Kidney tubule cell (primary cell): ENCODE results near the gene SRPK1.
A peak's percentile ranks its signal among the peaks of the same experiment; 100 is the strongest.
"Not testable (repeated sequence)": the region's sequence is repeated elsewhere in the genome, so short reads cannot be mapped to it uniquely, and the experiment has no call there.

Source experiments
- DNase-seq: peaks from one replicate; pipeline ENCODE4 v3.0.0-alpha.2; 2018; ENCODE audit warnings: low spot score

The SRPK1 gene

DNA sequence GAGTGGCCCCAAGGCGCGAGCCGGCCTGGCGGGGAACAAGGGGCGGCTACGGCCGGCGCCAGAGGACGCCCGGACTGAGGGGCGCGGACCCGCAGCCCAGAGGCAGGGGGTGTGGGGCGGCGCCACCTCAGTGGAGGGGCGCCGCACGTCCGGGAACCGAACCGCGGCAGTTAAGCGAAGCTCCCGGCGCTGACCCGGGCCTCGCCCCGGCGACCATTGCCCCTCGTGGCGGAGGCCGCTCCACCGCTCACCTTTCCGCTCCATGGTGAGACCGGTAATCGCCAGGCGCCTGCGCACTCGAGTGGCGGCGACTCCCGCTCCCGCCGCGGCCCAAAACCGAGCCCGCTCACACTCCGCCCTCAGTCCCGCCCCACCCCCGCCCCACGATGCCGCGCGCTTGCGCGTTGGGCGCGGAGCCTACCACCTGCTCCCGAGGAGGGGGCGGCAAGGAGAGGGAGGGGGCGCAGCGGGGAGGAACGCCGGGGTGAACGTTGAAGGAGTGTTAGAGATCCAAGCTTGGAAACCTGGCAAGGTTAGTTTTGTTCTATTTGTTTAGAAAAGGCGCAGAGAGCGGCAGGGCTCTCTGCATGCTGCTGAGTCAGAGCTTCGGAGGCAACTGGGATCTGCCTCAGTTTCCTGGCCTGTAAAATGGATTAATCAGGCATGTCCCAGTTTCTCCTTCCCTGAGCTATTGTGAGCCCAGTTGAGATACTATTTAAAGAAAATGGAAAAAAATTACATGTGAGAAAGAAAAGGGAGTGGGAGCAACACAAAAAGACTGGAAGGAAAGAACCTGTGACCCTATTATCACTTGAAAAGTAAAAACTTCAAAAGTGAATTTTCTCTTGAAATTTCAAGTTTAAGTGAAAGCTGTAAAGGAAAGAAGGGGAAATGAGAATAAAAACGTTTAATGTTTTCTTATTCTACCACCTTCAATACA is at the start of gene SRPK1:
TSS of gene SRPK1 (minus strand) at position 306 of the 940 bp plus-strand sequence. CDS start at position 264, 42 bp downstream.
- DNase-seq = peak; percentile 88

DNA sequence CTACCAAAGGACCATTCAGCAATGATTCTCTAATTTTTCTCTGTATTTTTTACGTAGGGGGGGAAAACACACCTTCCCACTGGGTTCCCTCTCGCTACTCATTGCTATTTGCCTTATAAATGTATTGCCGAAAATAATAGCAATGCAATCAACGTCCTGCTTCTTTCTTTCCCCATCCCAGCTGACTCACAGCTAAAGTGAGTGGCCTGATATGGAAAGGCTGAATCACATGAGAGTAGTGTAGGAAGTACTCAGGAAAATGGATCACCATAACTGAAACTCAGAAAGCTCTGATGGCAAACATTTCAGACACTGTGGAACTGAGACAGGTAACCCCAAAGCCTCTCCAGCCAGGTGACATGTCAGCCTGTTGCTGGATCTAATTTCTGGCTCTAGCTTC is 49.3 kb upstream of the SRPK1 start:
- peak; percentile 73 for DNase-seq

DNA sequence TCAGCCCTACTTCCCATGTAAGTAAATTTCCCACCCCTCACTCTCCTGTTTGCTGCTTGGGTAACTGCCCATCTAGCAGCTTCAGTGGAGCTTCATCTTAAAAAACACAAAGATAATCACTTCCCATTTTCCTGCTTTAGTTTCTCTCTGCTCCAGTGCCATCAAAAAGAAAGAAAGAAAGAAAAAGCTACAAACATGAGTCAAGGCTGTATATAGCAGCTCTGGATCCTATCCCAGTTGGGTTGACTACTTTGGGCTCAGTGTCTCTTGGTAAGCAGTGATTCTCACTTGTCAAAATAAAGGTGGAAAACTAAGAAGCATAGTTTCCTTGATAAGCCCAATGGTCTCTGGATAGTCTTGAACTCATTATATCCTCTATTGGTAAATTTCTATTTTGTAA is 48.7 kb upstream of the SRPK1 start:
- DNase-seq = no peak

DNA sequence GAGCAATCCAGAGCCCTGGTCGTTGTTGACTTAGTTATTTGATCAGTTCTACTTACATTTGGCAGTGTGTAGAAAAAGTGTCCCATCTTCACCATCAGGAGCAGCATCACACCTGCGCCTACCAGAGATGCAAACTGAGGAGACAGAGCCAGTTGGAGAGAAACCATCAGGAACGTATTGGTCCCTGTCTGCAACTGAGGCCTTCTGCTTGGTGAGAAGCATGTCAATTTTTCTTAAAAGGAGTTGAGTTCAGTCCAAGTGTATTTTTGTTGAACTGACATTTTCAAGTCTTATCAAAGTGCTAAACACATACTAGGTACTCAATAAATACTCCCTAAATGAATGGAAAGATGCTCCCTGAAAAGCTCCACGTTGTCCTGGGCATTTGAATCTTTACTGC is 47.9 kb upstream of the SRPK1 start:
- DNase-seq = no peak

DNA sequence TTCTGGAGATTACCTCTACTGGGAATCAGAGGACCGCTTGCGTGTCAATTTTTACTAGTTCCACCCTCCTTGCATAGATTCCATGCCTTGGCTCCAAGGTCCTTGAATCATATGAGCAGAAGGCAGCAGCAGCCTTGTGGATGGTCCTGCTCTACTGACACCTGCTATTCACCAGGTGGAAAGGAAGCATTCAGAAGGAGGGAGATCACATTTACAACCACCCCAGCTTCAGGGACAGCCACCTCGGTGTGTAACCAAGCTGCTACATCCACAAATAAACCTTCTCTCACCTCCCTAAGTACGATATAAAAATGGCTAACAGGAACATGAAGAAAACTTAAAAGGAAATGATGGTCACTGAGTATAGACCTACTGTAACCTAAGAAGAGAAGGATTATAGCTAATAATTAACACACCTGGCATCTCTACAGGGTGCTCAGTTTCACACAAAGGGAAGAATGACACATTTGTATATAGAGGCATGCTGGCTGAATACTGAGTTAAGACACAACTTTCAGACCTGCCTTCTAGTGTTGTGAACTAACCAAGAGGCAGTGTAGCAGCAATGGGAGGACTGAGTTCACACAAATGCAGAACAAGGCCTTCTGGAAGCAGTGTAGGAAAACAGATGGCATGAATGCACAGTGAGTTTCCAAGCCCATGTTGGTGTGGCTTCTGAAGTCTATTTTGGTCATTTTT is 46.3 kb upstream of the SRPK1 start:
- DNase-seq = peak; percentile 86

DNA sequence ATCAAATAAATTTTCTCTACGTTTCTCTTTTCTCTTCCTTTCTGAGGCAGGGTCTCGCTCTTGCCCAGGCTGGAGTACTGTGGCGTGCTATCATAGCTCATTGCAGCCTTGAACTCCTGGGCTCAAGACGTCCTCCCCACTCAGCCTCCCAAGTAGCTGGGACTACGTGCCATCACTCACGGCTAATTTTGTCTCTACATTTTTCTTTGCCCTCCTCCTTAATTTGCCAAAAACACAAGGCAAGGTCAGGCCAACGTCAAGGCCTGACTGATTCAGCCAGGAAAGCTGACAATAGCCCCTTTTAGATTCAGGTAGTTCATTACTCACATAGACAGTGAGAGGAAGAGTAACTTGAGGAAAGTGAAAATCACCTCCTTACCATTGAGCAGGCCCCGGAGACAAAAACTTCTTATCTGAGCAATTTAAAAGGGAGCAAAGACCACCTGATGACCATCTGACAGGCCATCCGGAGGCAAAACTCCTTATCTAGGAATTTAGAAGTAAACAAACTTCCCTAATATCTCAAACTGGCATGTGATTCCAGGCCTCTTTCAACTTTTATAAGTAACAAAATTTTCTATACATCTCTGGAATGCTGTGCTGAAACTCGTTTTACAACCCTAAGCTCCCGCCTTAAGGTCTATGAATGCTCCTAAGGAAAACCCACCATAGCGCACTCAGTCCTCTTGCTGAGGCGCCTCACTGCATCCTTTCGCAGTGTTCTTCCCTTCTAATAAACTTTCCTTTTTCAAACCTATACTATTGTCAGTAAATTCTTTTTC is 42.1 kb upstream of the SRPK1 start:
- no peak for DNase-seq

DNA sequence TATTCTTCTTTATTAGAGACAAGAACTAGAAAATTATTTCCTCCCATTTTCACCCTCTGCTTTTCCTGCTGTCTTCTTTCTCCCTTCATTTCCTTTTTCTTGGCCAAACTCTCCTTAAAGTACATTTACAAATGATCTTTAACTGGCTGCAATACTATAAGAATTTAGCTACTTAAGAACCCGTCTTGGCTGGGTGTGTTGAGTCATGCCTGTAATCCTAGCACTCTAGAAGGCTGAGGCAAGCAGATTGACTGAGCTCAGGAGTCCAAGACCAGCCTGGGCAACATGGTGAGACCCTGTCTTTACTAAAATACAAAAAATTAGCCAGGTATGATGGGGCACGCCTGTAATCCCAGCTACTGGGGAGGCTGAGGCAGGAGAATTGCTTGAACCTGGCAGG is 39.3 kb upstream of the SRPK1 start:
- no peak for DNase-seq

DNA sequence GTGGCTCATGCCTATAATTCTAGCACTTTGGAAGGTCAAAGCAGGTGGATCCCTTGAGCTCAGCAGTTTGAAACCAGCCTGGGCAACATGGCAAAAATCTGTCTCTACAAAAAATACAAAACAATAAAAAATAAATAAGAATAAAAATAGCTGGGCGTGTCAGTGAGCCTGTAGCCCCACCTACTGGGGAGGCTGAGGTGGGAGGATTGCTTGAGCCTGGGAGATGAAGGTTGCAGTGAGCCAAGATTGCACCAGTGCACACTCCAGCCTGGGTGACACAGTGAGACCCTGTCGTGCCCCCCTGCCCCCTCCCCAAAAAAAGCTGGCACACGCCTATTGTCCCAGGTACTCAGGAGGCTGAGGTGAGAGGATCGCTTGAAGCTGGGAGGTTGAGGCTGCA is 35.1 kb upstream of the SRPK1 start:
- no peak for DNase-seq

DNA sequence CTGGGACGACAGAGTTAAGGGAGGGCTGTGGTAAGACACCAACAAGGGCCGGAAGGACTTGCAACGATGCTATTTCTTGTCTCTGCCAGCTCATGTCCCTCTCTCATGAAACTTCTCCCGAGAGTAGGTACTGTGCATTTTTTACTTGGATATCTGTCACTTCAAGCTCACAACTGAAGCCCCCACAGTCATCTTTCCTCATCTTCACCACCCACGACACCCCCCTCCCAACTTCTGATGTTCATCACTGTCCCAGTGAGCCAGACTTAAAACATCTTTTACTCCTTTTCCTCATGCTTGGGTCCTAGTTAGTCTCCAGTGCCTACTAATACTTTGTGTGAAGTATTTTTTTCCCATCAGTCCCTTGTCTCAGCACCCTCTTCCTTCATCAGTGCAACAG is 34.6 kb upstream of the SRPK1 start:
- no peak for DNase-seq

DNA sequence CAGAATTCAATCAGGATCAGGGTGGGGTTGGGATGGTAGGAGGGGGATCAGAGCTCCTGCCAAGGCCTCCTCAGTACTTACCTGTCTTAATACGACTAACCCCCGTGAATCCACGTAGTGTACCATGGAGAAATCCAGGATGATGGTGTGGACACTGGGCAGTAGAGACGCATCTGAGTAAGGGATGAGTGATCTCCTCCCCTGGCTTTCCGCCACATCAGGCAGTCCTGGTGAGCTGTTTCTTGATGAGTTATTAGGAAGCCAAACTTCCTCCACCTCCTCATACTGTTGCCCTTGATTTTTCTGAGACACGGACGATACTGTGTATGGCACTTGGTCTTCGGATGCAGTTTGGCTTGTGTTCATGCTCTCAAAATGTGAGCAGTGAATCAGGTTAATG is 34.2 kb upstream of the SRPK1 start:
- DNase-seq = peak; percentile 52

DNA sequence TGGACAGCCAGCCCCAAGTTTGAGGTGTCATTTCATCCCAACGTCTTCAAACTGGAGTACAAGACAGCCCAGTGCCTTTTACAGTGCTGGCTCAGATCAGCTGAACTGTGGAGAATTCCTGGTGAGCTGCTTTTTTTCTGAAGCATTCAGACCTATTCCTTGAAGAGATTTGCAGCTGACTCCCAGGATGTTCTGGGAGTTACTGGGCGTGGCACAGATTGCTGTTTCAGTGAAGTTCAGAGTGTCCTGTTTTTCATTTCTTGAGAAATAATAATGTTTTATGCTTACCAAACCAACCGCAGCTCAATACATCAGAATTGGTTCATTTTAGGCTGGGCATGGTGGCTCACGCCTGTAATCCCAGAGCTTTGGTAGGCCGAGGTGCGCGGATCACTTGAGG is 33.4 kb upstream of the SRPK1 start:
- DNase-seq = no peak

DNA sequence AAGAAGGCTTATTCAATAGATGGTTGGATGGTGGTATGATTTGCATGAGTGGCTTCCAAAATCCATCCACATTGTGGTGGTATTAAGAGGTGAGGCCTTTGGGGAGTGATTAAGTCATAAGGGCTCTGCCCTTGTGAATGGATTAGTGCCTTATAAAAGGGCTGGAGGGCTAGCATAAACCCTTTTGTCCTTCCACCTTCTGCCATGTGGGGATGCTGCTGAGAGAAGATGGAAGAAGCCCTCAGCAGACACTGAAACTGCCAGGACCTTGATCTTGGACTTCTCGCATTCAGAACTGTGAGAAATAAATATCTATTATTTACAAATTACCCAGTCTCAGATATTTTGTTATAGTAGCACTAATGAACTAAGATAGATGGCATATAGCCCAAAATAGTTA is 27.8 kb upstream of the SRPK1 start:
- DNase-seq = peak; percentile 20

DNA sequence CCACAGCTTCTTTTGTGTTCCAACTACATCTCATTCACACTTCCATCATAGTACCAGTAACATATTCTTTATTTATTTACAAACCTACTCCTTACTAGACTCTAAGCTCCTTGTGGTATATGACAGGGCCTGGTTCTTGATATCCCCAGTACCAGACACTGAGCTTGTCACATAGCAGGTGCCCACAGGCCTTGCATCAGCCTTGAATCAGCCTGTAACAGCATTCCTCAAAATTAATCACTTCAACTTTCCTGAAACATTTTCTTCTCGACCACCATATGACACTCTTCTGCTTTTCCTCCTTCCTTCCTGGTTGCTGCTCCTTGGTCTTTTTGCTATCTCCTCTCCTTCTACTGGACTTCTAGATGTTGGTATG is 24.7 kb upstream of the SRPK1 start:
- DNase-seq = peak; percentile 79

DNA sequence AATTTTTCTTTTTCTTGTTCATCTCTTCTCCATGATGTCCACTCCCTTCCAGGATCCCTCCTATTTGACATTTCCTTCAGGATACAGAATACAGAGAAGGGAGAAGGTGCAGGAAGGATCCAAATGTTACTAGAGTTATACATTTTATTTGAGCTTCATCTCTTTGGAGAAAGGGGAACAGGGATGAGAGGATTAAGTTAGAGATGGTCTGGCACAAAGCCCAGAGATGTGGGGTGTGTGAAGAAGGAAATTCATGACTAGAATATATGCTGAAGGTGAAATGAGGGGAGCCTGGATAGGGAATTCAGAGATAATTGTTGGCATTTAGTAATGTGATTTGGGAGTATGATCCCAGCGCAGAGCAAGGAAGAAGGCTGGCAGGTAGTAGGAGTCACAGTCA is 22.5 kb upstream of the SRPK1 start:
- no peak for DNase-seq

DNA sequence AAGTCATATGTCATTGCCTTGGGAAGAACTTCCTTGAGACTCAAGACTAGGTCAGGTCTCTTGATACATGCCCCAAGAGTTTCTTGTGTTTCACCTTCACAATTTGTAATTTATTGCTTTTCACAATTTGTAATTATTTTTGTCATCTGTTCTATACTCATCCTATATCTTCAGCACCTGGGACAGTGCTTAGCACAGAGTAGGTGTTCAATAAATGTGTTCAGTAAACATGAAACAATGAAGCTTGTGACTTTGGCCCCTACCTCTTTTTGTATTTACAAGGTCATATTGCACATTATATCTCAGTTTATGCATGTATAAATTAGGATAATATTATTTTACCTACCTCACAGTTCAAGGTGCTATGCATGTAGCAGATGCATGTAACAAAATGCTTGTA is 21.5 kb upstream of the SRPK1 start:
- no peak for DNase-seq

DNA sequence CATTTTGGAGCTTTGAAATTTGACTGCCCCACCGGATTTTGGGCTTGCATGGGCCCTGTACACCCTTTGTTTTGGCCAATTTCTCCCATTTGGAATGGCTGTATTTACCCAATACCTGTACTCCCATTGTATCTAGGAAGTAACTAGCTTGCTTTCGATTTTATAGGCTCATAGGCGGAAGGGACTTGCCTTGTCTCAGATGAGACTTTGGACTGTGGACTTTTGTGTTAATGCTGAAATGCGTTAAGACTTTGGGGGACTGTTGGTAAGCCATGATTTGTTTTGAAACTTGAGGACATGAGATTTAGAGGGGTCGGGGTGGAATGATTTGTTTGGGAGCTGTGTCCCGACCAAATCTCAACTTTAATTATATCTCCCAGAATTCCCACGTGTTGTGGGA is 20.3 kb upstream of the SRPK1 start:
- not testable (repeated sequence) for DNase-seq

DNA sequence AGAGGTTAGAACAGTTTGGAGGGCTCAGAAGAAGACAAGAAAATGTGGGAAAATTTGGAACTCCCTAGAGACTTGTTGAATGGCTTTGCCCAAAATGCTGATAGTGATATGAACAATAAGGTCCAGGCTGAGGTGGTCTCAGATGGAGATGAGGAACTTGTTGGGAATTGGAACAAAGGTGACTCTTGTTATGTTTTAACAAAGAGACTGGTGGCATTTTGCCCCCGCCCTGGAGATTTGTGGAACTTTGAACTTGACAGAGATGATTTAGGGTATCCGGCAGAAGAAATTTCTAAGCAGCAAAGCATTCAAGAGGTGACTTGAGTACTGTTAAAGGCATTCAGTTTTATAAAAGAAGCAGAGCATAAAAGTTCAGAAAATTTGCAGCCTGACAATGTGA is 19.1 kb upstream of the SRPK1 start:
- DNase-seq = not testable (repeated sequence)

DNA sequence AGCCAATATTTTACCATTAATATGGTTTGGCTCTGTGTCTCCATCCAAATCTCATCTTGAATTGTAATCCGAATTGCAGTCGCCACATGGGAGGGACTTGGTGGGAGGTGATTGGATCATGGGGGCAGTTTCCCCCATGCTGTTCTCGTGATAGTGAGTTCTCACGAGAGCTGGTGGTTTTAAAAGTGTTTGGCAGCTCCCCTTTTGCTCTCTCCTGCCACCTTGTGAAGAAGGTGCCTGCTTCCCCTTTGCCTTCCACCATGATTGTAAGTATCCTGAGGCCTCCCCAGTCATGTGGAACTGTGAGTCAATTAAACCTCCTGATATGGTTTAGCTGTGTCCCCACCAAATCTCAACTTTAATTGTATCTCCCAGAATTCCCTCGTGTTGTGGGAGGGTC is 18.4 kb upstream of the SRPK1 start:
- not testable (repeated sequence) for DNase-seq

DNA sequence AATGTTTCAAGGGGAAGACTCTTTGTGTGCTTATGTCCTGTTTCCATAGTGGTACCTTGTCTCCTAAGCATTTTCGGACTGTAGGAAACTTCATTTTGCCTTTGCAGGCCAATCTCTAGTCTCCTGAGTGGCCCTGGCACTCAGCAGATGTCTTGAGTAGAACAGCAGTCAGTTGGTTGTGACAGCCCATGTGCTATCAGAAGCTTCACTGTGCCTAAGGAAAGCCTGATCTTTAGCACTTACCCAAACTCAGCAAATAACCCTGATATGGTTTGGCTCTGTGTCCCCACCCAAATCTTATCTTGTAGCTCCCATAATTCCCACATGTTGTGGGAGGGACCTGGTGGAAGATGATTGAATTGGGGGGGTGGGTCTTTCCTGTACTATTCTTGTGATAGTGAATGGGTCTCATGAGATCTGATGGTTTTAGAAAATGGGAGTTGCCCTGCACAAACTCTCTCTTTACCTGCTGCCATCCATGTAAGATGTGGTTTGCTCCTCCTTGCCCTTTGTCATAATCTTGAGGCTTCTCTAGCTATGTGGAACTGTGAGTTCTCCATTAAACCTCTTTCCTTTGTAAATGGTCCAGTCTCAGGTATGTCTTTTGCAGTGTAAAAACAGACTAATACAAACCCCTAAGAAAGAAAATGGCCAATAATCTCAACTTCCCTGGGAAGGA is 15.9 kb upstream of the SRPK1 start:
- DNase-seq = no peak

DNA sequence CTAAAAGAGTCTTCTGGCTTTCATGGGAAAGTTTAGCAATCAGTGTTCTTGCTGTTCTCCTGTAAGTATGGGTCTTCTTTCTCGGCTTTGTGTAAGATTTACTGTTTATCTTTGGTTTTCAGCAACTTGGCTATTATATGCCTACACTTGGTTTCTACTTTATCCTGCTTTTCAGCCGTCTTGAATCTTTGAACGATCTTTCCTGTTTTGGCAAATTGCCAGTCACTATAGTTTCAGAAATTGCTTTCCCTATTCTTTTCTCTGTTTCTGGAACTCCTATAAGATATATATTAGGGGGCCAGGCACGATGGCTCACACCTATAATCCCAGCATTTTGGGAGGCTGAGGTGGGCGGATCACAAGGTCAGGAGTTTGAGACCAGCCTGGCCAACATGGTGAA is 14.6 kb upstream of the SRPK1 start:
- DNase-seq = no peak

DNA sequence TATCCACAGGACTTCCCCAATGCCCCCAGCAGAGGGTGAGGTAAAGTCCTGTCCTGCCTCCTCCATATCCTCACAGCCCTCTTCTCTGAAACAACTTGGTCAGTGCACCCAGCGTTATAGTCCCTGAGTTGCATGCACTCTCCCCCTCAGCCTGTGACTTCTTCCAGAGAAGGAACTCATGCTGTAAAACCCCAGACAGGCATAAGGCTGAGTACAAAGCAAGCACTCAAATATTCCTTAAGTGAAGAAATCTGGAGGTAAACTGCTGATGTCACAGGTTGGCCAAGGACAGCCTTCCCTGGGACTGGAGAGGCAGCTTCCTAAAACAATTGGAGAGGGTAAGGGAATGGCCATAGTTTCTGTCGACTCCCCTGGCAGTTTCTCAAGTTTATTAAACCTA is 12.9 kb upstream of the SRPK1 start:
- no peak for DNase-seq

DNA sequence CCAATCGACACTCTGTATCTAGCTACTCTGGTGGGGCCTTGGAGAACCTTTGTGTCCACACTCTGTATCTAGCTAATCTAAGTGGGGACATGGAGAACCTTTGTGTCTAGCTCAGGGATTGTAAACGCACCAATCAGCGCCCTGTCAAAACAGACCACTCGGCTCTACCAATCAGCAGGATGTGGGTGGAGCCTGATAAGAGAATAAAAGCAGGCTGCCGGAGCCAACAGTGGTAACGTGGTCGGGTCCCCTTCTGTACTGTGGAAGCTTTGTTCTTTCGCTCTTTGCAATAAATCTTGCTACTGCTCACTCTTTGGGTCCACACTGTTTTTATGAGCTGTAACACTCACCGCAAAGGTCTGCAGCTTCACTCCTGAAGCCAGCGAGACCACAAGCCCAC is 11.0 kb upstream of the SRPK1 start:
- not testable (repeated sequence) for DNase-seq
